Karpas-422 (cell line): ENCODE results near the gene ZSCAN5A. TPM values are rescaled to one million over a fixed set of nuclear protein-coding genes. Genes with fewer than 3 reads are reported as not detected.
A peak's percentile ranks its signal among the peaks of the same experiment; 100 is the strongest.

Experiments used
- DNase-seq: peaks from one replicate; pipeline ENCODE4 v3.0.0-alpha.2; 2015
- H2AFZ ChIP-seq: fragments of 200-600 bp; sonication (generic); 2 replicates; pipeline ENCODE4 v1.6.1; 2014; ENCODE audit warnings: antibody characterized with exemption, low read length, mixed read lengths
- H3K27ac ChIP-seq: fragments of 200-600 bp; sonication (generic); 2 replicates; pipeline ENCODE4 v1.5.1; 2014; ENCODE audit warnings: mild to moderate bottlenecking, low read length, moderate library complexity
- H3K27me3 ChIP-seq: fragments of 200-600 bp; sonication (generic); 2 replicates; pipeline ENCODE4 v1.6.1; 2014; ENCODE audit warnings: low read length, mixed read lengths
- H3K36me3 ChIP-seq: fragments of 200-600 bp; sonication (generic); 2 replicates; pipeline ENCODE4 v1.6.1; 2014; ENCODE audit warnings: low read length, mixed read lengths; ENCODE audit not compliant: insufficient read depth
- H3K4me1 ChIP-seq: fragments of 200-600 bp; sonication (generic); 2 replicates; pipeline ENCODE4 v1.6.1; 2014; ENCODE audit warnings: mild to moderate bottlenecking, low read length, mixed read lengths
- H3K4me2 ChIP-seq: fragments of 200-600 bp; sonication (generic); 2 replicates; pipeline ENCODE4 v1.6.1; 2014; ENCODE audit warnings: low read length, low read depth, mild to moderate bottlenecking; ENCODE audit not compliant: poor library complexity, severe bottlenecking
- H3K4me3 ChIP-seq: fragments of 200-600 bp; sonication (generic); 2 replicates; pipeline ENCODE4 v1.5.1; 2014; ENCODE audit warnings: mild to moderate bottlenecking, antibody characterized with exemption, low read length, mixed read lengths
- H3K79me2 ChIP-seq: fragments of 200-600 bp; sonication (generic); 2 replicates; pipeline ENCODE4 v1.6.1; 2014; ENCODE audit warnings: mild to moderate bottlenecking, low read length, mixed read lengths
- H3K9ac ChIP-seq: fragments of 200-600 bp; sonication (generic); 2 replicates; pipeline ENCODE4 v1.6.0; 2014; ENCODE audit warnings: low read length
- H3K9me2 ChIP-seq: fragments of 200-600 bp; sonication (generic), shearing (Covaris generic); replicated peaks from 2 replicates; pipeline ENCODE4 v1.6.0; 2014; ENCODE audit warnings: mild to moderate bottlenecking, low read length, moderate library complexity; ENCODE audit not compliant: insufficient read depth
- H3K9me3 ChIP-seq: fragments of 300-700, 200-600 bp; sonication (generic); 2 replicates; pipeline ENCODE4 v1.6.1; 2014; ENCODE audit warnings: low read length, mixed read lengths
- H4K20me1 ChIP-seq: fragments of 200-600 bp; sonication (generic); 2 replicates; pipeline ENCODE4 v1.6.1; 2014; ENCODE audit warnings: mild to moderate bottlenecking, antibody characterized with exemption, low read length, low read depth; ENCODE audit not compliant: insufficient read depth
- total RNA-seq: library from RNA; depleted of rRNA; stranded (reverse); fragments of >200 nt; shearing (Covaris generic); gene quantifications from 2 replicates; pipeline ENCODE4 v1.2.3, GENCODE V29; 2014; ENCODE audit warnings: low replicate concordance

Gene ZSCAN5A
- total RNA-seq, 1 experiment from 2014 or later, result 14.4 TPM

DNA sequence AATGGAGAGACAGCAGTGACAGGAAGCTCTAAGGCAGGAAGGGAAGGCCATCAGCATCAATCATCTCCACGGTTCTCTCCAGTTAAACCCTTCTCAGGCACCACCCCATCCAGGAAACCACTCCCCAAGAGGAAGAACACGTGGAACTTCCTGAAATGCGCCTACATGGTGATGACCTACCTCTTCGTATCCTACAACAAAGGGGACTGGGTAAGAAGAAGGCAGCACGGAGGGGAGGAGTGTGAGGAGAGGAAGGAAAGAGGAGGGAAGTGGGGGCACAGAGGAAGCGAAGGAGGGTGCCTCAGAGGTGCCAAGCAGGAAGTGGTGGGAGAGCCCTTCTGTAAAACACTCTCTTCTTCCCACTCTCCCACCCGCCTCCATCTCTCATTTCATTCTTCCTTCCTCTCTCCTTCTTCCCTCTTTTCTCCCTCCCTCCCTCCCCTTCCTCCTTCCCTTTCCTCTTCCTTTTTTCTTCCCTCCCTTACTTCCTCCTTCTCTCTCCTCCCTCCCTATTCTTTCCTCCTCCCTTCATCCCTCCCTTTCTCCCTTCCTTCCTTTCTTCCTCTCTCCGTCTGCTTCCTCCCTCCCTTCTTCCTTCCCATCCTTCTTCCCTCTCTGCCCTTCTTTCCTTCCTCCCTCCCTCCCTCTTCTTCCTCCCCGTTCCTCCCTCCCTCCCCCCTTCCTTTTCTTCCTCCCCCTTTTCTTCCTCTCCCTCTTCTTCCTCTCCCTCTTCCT lies 12.6 kb downstream of the ZSCAN5A start:
- Histone ChIP-seq H4K20me1 (no peaks in the 10 kb centered on the region), H3K36me3 (no peaks in the 10 kb centered on the region), H3K4me3 (no peak overlapping the region), H3K79me2 (no peaks in the 10 kb centered on the region), H3K27me3 (no peaks in the 10 kb centered on the region), H2AFZ (no peak overlapping the region), H3K4me2 (no peak overlapping the region), H3K9ac (no peak overlapping the region), H3K9me2 (no peaks in the 10 kb centered on the region), H3K27ac (no peak overlapping the region), H3K4me1 (no peaks in the 10 kb centered on the region), H3K9me3 (no peaks in the 10 kb centered on the region)
- no peak for DNase-seq

- Histone ChIP-seq H2AFZ (no peak overlapping the region), H3K9ac (no peak overlapping the region), H3K27me3 (no peaks in the 10 kb centered on the region), H3K36me3 (no peaks in the 10 kb centered on the region), H3K9me3 (no peaks in the 10 kb centered on the region), H3K79me2 (no peaks in the 10 kb centered on the region), H4K20me1 (no peaks in the 10 kb centered on the region), H3K4me3 (no peak overlapping the region), H3K27ac (no peak overlapping the region), H3K4me2 (no peak overlapping the region), H3K4me1 (no peaks in the 10 kb centered on the region), H3K9me2 (no peaks in the 10 kb centered on the region)
- peak; percentile 44 for DNase-seq
Observed at GRCh38 chr19:56301155-56301554, 13.5 kb downstream of the ZSCAN5A start.

DNA sequence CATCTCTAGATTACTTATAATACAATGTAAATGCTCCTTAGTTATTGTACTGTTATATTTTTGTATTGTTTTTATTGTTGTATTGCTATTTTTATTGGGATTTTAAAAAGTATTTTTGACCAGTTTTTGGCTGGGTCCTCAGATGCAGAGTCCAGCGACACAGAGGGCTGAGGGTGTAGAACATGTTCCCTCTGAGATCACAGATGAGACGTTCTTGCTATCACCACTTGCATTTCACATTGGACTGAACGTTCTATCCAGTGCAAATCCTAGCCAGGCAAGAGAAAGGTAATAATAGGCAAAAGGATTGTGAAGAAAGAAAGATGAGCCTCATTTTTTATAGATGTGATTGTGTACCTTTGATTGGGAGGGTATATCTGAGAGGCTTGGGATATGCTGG lies 15.0 kb downstream of the ZSCAN5A start:
- no peak overlapping the region for H3K4me2 ChIP-seq

DNA sequence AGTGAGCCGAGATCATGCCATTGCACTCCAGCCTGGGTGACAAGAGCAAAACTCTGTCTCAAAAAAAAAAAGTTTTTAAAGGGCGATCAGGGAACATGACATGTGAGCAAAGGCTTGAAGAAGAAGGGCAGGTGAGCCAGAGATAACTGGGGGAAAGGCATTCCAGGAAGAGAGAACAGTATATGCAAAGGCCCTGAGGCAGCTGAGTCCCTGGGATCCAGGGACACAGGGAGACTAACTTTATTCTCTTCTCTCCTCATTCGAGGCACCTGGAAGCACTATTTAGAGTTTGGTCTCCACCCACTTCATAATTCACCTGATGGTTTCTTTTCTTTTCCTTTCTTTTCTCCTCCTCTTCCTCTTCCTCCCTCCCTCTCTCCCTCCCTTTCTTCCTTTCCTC lies 17.6 kb downstream of the ZSCAN5A start:
- Histone ChIP-seq H3K9ac (no peak overlapping the region), H3K27me3 (no peaks in the 10 kb centered on the region), H3K27ac (no peak overlapping the region), H3K9me3 (no peaks in the 10 kb centered on the region), H3K4me2 (no peak overlapping the region), H3K4me1 (no peaks in the 10 kb centered on the region), H3K79me2 (no peaks in the 10 kb centered on the region), H3K4me3 (no peak overlapping the region), H3K36me3 (no peaks in the 10 kb centered on the region), H2AFZ (no peak overlapping the region), H3K9me2 (no peaks in the 10 kb centered on the region), H4K20me1 (no peaks in the 10 kb centered on the region)
- no peak for DNase-seq

More for the DNA sequence above, 15.0 kb downstream of the ZSCAN5A start:
- Histone ChIP-seq H3K27ac (no peak overlapping the region), H2AFZ (no peak overlapping the region), H3K79me2 (no peaks in the 10 kb centered on the region), H3K4me3 (no peak overlapping the region), H3K9ac (no peak overlapping the region), H4K20me1 (no peaks in the 10 kb centered on the region), H3K36me3 (no peaks in the 10 kb centered on the region), H3K9me3 (no peaks in the 10 kb centered on the region), H3K4me1 (no peaks in the 10 kb centered on the region), H3K27me3 (no peaks in the 10 kb centered on the region), H3K9me2 (no peaks in the 10 kb centered on the region)
- DNase-seq, result no peak

DNA sequence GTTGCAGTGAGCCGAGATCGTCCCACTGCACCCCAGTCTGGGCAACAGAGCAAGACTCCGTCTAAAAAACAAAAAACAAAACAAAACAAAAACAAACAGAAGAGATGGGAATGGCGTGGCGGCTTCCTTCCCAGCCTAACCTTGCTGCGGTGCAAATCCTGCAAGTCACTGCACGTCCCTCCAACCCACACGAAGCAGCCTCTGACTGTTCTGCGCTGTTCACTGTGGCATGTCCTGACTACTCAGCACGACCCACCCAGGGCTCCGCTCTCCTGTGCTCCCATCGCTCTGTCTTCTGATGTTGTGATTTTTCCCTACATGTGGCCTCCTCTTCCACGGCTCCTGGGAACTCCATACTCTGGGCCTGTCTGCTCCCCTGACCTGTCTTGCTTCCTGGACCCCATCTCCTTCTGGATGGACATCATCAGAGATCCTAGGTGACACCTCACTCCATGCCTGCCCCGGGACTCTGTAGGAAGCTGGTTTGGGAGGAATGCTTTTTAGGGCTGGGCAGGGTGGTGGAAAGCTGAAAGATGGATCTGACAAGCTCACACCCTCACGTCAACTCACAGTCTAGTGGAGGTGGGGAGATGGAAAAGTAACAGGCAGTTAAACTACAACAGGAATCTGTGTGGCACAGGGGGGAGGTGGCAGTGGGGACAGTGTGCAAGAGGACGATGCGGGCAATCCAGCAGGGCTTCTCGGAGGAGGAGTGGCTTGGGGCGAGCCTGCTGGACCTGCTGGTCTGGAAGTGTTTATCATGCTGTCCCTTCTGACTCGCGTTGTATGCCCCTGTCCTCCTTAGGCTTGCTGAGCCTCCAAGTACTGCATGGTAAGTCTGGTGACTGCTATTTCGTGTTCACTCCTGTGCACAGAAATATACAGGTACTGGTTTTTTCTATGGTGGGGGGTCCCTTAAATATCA lies 18.8 kb downstream of the ZSCAN5A start:
- DNase-seq, result no peak
- no peak overlapping the region for H3K27ac ChIP-seq
- no peaks in the 10 kb centered on the region for H3K36me3 ChIP-seq
- no peaks in the 10 kb centered on the region for H3K79me2 ChIP-seq
- H3K4me2 ChIP-seq, result no peak overlapping the region
- no peaks in the 10 kb centered on the region for H4K20me1 ChIP-seq
- no peaks in the 10 kb centered on the region for H3K27me3 ChIP-seq
- no peak overlapping the region for H2AFZ ChIP-seq
- H3K9ac ChIP-seq, result no peak overlapping the region
- no peaks in the 10 kb centered on the region for H3K4me1 ChIP-seq
- H3K9me3 ChIP-seq, result no peaks in the 10 kb centered on the region
- no peak overlapping the region for H3K4me3 ChIP-seq
- no peaks in the 10 kb centered on the region for H3K9me2 ChIP-seq

GRCh38 chr19:56294549-56294948 lies 20.1 kb downstream of the ZSCAN5A start:
- H3K79me2 ChIP-seq, result no peaks in the 10 kb centered on the region
- no peak overlapping the region for H2AFZ ChIP-seq
- no peaks in the 10 kb centered on the region for H3K9me2 ChIP-seq
- H3K27ac ChIP-seq, result no peak overlapping the region
- H3K36me3 ChIP-seq, result no peaks in the 10 kb centered on the region
- H3K4me2 ChIP-seq, result no peak overlapping the region
- no peaks in the 10 kb centered on the region for H3K27me3 ChIP-seq
- H3K4me3 ChIP-seq, result no peak overlapping the region
- no peaks in the 10 kb centered on the region for H3K4me1 ChIP-seq
- H3K9ac ChIP-seq, result no peak overlapping the region
- H3K9me3 ChIP-seq, result no peaks in the 10 kb centered on the region
- DNase-seq, result no peak
- H4K20me1 ChIP-seq, result no peaks in the 10 kb centered on the region

- H3K9ac ChIP-seq, result no peak overlapping the region
- H2AFZ ChIP-seq, result no peak overlapping the region
- no peak for DNase-seq
- no peaks in the 10 kb centered on the region for H4K20me1 ChIP-seq
- H3K27ac ChIP-seq, result no peak overlapping the region
- H3K4me3 ChIP-seq, result no peak overlapping the region
- no peaks in the 10 kb centered on the region for H3K27me3 ChIP-seq
- no peaks in the 10 kb centered on the region for H3K9me2 ChIP-seq
- no peaks in the 10 kb centered on the region for H3K4me1 ChIP-seq
- no peak overlapping the region for H3K4me2 ChIP-seq
- no peaks in the 10 kb centered on the region for H3K79me2 ChIP-seq
- H3K36me3 ChIP-seq, result no peaks in the 10 kb centered on the region
- no peaks in the 10 kb centered on the region for H3K9me3 ChIP-seq
Observed at GRCh38 chr19:56291867-56292266, 22.8 kb downstream of the ZSCAN5A start.

DNA sequence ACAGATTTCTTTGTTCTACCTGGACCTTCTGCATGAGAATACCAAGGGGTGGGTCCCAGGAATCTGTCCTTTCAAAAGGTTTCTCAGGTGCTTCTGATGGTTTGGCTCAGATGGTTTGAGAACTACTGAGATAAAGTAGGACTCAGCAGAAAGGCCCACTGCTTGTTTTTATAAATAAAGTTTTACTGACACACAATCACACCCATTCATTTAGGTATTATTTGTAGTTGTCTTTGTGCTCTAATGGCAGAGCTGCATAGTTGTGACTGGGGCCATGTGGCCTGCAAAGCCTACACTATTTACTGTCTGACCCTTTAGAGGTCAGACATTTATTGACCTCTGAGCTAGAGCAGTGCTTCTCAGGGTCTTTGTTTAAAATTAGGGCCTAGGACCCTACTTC lies 24.5 kb downstream of the ZSCAN5A start:
- H3K9ac ChIP-seq, result no peak overlapping the region
- no peaks in the 10 kb centered on the region for H3K79me2 ChIP-seq
- no peak overlapping the region for H3K27ac ChIP-seq
- H3K9me3 ChIP-seq, result no peaks in the 10 kb centered on the region
- no peaks in the 10 kb centered on the region for H3K9me2 ChIP-seq
- H3K4me2 ChIP-seq, result no peak overlapping the region
- H4K20me1 ChIP-seq, result no peaks in the 10 kb centered on the region
- H3K4me3 ChIP-seq, result no peak overlapping the region
- no peak overlapping the region for H2AFZ ChIP-seq
- H3K36me3 ChIP-seq, result no peaks in the 10 kb centered on the region
- no peak for DNase-seq
- no peaks in the 10 kb centered on the region for H3K27me3 ChIP-seq
- H3K4me1 ChIP-seq, result no peaks in the 10 kb centered on the region
